Measurements from ENCODE around the gene MECP2.

The MECP2 gene

DNA sequence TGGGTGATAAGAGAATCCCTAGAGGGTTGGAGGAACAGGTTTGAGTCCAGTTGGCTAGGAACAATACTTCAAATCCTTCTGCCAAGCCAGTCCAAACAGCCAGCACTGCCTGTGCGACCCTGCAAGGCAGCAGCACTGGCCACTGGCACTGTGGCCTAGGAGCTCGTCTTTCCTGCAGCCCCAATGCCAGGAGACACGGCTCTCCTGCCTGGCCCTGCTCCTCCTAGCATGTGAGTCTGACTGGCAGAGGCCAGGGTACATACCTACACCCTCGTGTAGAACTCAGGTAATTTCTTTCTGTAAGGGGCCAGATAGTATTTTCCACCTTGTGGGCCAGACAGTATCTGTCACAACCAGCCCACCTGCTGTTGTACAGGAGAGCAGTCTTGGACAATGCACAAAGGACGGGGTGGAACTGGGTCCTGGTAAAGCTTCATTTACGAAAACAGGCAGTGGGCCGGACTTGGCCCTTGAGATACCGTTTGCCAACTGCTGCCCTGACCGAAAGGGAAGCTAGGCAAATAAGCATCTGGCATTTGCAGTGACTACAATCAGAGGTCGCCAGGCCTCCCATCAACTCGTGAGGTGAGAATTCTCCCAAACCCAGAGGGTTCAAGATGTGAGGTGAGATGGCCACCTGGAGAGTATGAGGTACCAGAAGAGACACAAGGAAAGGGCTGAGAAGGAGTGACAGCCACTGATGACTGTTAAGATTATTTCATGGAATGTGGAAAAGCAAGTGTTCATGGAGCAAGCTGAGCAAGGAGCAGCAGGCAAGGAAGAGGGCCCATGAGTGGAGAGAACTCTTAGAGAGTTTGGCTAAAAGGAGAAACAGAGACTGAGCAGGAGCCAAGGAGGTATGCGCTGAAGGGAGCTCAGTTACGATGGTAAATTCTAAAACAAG is 48.1 kb downstream of the MECP2 start:
- no peak for TF ChIP-seq JUND (IDR thresholded peaks at IDR 0.05; ENCODE audit: low read depth)
- in situ Hi-C loops (cut with HindIII; ENCODE audit: low pct_unique_long_range_greater_than_20kb, low sequenced_read_pairs), result no loop called here
- peak in 1 of 2 experiments; percentile 82 for DNase-seq (ENCODE audit: low read depth in 1 of 2, low spot score in 1 of 2)

DNA sequence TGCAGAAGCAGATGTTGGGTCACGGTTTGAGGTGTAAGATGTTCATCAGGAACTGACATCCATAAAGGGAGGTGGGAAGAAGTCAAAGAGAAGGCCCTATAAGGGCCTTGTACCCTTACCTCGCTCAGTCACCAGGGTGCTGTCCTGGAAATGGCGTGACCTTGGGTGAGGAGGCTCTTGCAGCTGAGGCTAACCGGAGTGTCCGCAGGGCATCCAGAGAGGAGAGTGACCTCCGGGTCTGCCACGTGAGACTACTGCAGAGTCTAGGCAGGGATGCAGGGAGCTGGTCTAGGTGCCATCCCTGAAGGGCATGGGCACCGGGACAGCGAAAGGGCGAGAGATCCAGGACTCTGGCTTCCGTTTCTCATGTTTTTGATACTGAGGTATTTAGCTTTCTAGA is 49.1 kb downstream of the MECP2 start:
- TF ChIP-seq JUND (IDR thresholded peaks at IDR 0.05; ENCODE audit: low read depth), result no peak
- in situ Hi-C loops (cut with HindIII; ENCODE audit: low pct_unique_long_range_greater_than_20kb, low sequenced_read_pairs), result no loop called here
- no peak for DNase-seq (ENCODE audit: low read depth in 1 of 2, low spot score in 1 of 2)

DNA sequence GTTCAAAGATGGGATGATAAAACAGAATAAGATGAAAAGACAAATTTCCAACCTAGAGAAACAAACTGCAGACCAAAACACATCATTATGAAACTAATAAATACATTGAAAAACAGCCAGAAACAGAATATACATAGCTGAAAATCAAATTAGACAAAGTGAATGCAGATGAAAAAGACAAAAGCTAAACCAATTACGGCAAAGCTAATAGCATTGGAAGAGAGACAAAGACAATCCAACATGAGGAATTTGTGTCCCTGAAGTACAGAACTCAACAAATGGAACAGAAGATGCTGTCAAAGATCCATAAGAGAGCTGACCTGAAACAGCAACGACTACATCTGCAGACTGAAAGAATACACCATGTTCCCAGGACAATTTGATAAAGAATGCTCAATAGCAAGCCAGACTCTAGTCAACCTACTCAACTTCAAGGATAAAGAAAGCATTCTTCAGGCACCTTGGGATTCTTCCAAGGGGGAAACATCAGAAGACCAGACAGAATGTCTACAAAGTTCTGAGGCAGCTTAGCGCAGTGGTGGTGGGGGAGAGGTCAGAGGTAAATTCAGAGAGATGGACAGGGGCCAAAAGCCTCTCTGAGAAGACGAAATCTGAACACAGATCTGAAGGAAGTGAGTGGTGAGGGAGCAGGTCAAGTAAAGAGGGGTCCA is 50.4 kb downstream of the MECP2 start:
- no peak for TF ChIP-seq JUND (IDR thresholded peaks at IDR 0.05; ENCODE audit: low read depth)
- DNase-seq (ENCODE audit: low read depth in 1 of 2, low spot score in 1 of 2), result peak in 1 of 2 experiments; percentile 19
- in situ Hi-C loops (cut with HindIII; ENCODE audit: low pct_unique_long_range_greater_than_20kb, low sequenced_read_pairs), result no loop called here

DNA sequence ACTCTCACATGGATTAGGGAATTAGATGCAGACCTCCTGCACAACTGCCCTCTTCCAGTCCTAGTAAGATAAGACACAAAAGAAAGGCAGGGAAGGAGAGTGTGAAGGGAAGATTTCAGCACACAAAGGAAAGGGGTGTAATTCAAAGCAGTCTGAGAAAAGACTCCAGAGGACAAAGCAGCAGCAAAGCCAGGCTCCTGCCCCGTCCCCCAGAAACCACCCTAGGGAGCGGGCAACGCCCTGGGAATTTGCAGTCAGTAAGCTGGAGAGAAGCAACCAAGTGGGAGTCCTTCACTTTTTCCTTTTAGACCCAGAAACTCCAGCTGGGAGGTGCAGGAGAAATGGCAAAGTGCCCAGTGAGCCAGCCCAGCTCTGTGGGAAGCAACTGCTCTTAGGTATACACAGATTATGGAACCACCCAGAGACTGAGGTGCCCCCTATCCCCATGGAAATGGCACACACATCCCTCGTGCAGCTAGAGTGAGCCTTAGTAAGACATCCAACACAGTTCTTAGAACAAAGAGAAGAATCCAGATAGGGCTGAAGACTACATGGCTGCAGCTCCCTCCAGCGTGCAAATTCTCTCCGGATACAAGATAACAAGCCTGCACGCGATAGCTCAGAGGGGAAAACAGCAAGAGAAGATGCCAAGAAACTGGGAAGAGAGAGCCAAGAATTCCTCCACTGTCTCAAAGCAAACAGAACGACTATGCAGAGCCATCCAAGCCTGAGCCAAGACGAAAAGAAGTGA is 51.3 kb downstream of the MECP2 start:
- peak in 1 of 2 experiments; percentile 52 for DNase-seq (ENCODE audit: low read depth in 1 of 2, low spot score in 1 of 2)
- in situ Hi-C loops (cut with HindIII; ENCODE audit: low pct_unique_long_range_greater_than_20kb, low sequenced_read_pairs), result no loop called here
- TF ChIP-seq JUND (IDR thresholded peaks at IDR 0.05; ENCODE audit: low read depth), result no peak

DNA sequence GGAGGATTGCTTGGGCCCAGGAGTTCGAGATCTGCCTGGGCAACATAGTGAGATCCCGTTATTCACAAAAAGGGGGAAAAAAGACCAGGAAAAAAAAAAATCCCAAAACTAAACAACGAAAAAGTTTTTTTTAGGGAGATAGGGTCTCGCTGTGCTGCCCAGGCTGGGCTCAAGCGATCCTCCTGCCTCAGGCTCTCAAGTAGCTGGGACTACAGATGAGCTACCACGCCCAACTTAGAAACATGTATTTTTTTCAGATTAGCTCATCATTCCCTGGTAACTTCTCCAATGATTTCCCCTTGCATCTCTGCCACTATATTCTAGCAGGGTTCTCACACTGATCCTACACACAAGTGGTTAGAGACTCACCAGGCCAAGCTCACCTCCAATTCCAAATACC is 53.4 kb downstream of the MECP2 start:
- no peak for DNase-seq (ENCODE audit: low read depth in 1 of 2, low spot score in 1 of 2)
- TF ChIP-seq JUND (IDR thresholded peaks at IDR 0.05; ENCODE audit: low read depth), result no peak
- in situ Hi-C loops (cut with HindIII; ENCODE audit: low pct_unique_long_range_greater_than_20kb, low sequenced_read_pairs), result no loop called here

DNA sequence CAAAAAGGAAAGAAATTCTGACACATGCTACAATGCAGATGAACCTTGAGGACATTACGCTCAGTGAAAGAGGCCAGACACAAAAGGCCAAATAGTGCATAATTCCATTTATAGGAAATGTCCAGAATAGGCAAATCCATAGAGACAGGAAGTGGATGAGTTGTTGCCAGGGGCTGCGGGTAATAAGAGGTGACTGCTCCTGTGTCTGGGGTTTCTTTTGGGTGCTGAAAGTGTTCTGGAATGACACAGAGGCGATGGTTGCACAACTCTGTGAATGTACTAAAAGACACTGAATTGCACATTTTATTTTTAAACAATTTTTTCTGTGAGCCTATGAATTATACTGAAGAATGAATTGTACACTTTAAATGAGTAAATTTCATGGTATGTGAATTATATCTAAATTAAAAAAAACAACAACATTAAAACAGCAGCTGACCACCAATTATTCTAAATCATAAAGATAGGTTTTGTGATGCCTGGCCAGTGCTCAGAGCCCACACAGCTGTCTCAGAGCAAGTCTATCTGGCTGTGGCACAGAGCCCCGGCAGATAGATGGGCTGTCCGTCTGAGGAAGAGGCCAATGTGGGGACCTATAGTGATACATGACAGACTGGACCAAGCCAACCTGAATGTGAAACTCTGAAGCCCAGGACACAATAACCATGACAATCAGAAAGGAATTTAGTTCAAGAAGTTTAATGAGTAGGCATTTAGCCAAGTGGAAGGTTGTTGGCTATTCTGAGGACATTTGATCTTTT is 54.3 kb downstream of the MECP2 start:
- TF ChIP-seq JUND (IDR thresholded peaks at IDR 0.05; ENCODE audit: low read depth), result no peak
- in situ Hi-C loops (cut with HindIII; ENCODE audit: low pct_unique_long_range_greater_than_20kb, low sequenced_read_pairs), result no loop called here
- no peak for DNase-seq (ENCODE audit: low read depth in 1 of 2, low spot score in 1 of 2)

DNA sequence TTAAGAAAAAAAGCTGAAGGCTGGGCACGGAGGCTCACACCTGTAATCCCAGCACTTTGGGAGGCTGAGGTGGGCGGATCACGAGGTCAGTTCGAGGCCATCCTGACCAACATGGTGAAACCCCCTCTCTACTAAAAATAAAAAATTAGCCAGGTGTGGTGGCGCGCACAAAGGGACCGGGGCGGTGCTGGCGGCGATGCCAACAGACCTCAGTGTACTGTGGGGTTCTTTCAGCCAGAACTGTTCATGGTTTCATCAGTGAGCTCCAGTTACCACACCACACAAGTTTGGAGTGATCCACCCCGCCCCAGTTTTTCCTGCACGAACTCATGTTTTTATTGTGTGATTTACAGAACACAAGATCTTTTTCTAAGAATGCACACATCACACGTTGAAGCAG is 56.7 kb downstream of the MECP2 start:
- in situ Hi-C loops (cut with HindIII; ENCODE audit: low pct_unique_long_range_greater_than_20kb, low sequenced_read_pairs), result no loop called here
- DNase-seq (ENCODE audit: low read depth in 1 of 2, low spot score in 1 of 2), result no peak
- no peak for TF ChIP-seq JUND (IDR thresholded peaks at IDR 0.05; ENCODE audit: low read depth)

DNA sequence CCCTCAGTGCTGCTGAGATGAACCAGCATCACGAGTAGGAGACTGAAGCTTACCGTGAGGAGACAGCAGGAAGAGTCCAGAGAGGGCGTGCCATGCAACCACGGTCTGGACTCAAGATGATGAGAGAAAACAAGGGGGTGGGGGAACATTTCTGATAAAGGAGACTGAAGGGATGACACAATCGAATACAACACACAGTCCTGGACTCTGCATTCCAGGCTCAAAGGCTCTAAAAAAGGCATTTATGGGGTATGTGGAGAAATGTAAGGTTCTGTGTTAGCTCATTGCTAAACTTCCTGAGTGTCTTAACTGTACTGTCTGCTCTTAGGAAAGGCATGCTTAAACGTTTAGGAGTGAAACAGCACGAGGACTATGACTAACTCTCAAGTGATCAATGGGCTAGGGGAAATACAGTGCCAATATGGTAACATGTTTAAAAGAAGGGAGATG is 57.2 kb downstream of the MECP2 start:
- TF ChIP-seq JUND (IDR thresholded peaks at IDR 0.05; ENCODE audit: low read depth), result no peak
- in situ Hi-C loops (cut with HindIII; ENCODE audit: low pct_unique_long_range_greater_than_20kb, low sequenced_read_pairs), result no loop called here
- DNase-seq (ENCODE audit: low read depth in 1 of 2, low spot score in 1 of 2), result no peak

DNA sequence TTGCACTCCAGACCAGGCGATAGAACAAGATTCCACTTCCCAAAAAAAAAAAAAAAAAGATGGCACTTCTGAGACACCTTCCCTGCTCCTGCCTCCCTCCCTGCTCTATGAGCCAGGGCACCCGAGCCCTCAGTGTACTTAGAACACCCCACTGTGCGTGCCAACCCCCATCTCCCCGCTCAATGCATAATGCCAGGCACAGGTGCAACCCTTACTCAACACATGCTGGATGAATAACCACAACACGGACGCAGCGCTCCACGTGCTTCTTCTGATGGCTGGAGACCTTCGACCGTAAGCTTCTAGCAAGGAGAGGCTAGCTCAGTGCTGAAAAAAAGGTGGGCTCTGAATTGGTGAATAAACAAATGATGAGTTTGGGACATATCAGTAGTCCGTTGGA is 57.9 kb downstream of the MECP2 start:
- no peak for TF ChIP-seq JUND (IDR thresholded peaks at IDR 0.05; ENCODE audit: low read depth)
- in situ Hi-C loops (cut with HindIII; ENCODE audit: low pct_unique_long_range_greater_than_20kb, low sequenced_read_pairs), result no loop called here
- DNase-seq (ENCODE audit: low read depth in 1 of 2, low spot score in 1 of 2), result no peak

DNA sequence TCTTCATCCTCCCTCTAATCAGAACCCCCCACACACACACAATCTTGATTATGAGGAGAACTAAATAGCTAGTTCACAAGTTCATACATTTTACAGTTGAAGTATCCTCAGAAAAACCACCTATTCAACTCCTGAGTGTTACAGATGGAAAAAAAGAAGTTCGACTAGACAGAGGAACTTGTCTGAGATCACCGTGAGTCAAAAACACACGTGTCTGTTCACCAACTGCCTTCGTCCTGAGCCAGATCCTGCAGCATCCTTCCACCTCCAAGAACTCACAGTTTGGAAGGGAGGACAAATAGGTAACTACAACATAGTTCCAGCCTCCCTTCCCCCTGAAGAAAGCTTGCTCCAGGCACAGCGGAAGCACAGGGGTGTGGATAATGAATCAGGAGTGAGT is 58.9 kb downstream of the MECP2 start:
- DNase-seq (ENCODE audit: low read depth in 1 of 2, low spot score in 1 of 2), result no peak
- in situ Hi-C loops (cut with HindIII; ENCODE audit: low pct_unique_long_range_greater_than_20kb, low sequenced_read_pairs), result no loop called here
- no peak for TF ChIP-seq JUND (IDR thresholded peaks at IDR 0.05; ENCODE audit: low read depth)

DNA sequence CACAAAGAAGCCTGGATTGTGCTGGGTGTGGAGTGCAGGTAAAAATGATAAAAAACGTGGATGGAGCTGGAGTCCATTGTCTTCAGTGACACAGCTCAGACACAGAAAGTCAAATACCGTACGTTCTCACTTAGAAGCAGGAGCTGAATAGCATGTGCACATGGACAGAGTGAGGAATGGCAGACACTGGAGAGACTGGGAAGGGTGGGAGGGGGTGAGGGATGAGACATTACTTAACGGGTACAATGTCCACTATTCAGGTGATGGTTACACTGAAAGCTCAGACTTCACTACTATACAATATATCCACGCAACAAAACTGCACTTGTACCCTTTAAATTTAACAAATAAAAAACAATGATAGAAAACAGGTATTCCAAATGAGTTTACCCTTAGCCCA is 59.8 kb downstream of the MECP2 start:
- no peak for DNase-seq (ENCODE audit: low read depth in 1 of 2, low spot score in 1 of 2)
- TF ChIP-seq JUND (IDR thresholded peaks at IDR 0.05; ENCODE audit: low read depth), result no peak
- in situ Hi-C loops (cut with HindIII; ENCODE audit: low pct_unique_long_range_greater_than_20kb, low sequenced_read_pairs), result no loop called here

DNA sequence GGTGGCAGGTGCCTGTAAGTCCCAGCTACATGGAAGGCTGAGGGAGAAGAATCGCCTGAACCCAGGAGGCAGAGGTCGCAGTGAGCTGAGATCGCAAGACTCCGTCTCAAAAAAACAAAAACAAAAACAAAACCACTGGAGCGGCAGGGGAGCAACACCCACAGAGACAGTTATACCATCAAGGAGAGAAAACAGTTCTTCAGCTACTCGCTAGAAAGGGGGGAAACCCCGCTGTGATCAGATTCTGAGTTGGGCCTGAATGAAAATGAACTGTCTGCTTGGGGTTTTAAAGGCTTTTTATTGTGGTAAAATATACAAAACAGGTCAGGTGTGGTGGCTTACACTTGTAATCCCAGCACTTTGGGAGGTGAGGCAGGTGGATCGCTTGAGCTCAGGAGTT is 61.0 kb downstream of the MECP2 start:
- in situ Hi-C loops (cut with HindIII; ENCODE audit: low pct_unique_long_range_greater_than_20kb, low sequenced_read_pairs), result no loop called here
- TF ChIP-seq JUND (IDR thresholded peaks at IDR 0.05; ENCODE audit: low read depth), result no peak
- no peak for DNase-seq (ENCODE audit: low read depth in 1 of 2, low spot score in 1 of 2)
